Hepatocyte (in vitro differentiated cells): ENCODE data around the gene ZNF423. TPM values are rescaled to one million over a fixed set of nuclear protein-coding genes. Genes with fewer than 3 reads are reported as not detected.
A peak's percentile ranks its signal among the peaks of the same experiment; 100 is the strongest.

Experiments
- DNase-seq: peaks from one replicate; pipeline ENCODE4 v3.0.0-alpha.2; 2016; ENCODE audit warnings: low spot score
- H2AFZ ChIP-seq: fragments of 200-600 bp; sonication (generic); 2 replicates; pipeline ENCODE4 v1.6.0; 2016; ENCODE audit warnings: antibody characterized with exemption, mild to moderate bottlenecking
- H3K27ac ChIP-seq: fragments of 200-600 bp; sonication (generic); 2 replicates; pipeline ENCODE4 v1.5.1; 2016; ENCODE audit warnings: mild to moderate bottlenecking
- H3K27me3 ChIP-seq: fragments of 200-600 bp; sonication (generic); 2 replicates; pipeline ENCODE4 v1.6.1; 2016
- H3K36me3 ChIP-seq: fragments of 200-600 bp; sonication (generic); replicated peaks from 2 replicates; pipeline ENCODE4 v1.5.1; 2016; ENCODE audit warnings: low read depth; ENCODE audit not compliant: insufficient read depth
- H3K4me1 ChIP-seq: fragments of 200-600 bp; sonication (generic); 2 replicates; pipeline ENCODE4 v1.5.1; 2016; ENCODE audit warnings: mild to moderate bottlenecking, moderate library complexity; ENCODE audit not compliant: insufficient read depth
- H3K4me2 ChIP-seq: fragments of 200-600 bp; sonication (generic); 2 replicates; pipeline ENCODE4 v1.6.0; 2016
- H3K4me3 ChIP-seq: fragments of 200-600 bp; sonication (generic); 2 replicates; pipeline ENCODE4 v1.5.1; 2016; ENCODE audit warnings: mild to moderate bottlenecking
- H3K79me2 ChIP-seq: fragments of 200-600 bp; sonication (generic); 2 replicates; pipeline ENCODE4 v1.6.0; 2017; ENCODE audit warnings: mild to moderate bottlenecking
- H3K9me2 ChIP-seq: fragments of 200-600 bp; sonication (generic); replicated peaks from 2 replicates; pipeline ENCODE4 v1.6.0; 2017; ENCODE audit warnings: mild to moderate bottlenecking; ENCODE audit not compliant: insufficient read depth
- H3K9me3 ChIP-seq: fragments of 200-600 bp; sonication (generic); 2 replicates; pipeline ENCODE4 v1.5.1; 2016; ENCODE audit warnings: low read depth, mild to moderate bottlenecking
- H4K20me1 ChIP-seq: fragments of 200-600 bp; sonication (generic); 2 replicates; pipeline ENCODE4 v1.6.0; 2016; ENCODE audit warnings: mild to moderate bottlenecking; ENCODE audit not compliant: insufficient read depth, poor library complexity, severe bottlenecking
- CTCF ChIP-seq: fragments of 200-600 bp; sonication (generic); IDR thresholded peaks from 2 replicates; pipeline ENCODE4 v1.5.1; 2016; ENCODE audit warnings: antibody characterized with exemption, mild to moderate bottlenecking; ENCODE audit not compliant: poor library complexity
- EZH2 ChIP-seq: fragments of 200-600 bp; sonication (generic); IDR thresholded peaks from 2 replicates; pipeline ENCODE4 v1.6.1; 2016; ENCODE audit warnings: antibody characterized with exemption, mild to moderate bottlenecking, borderline replicate concordance
- EZH2phosphoT487 ChIP-seq: fragments of 200-600 bp; sonication (generic); IDR thresholded peaks from one replicate; pipeline ENCODE4 v1.6.1; 2018; ENCODE audit warnings: antibody characterized with exemption, mild to moderate bottlenecking, low read depth, moderate library complexity; ENCODE audit not compliant: unreplicated experiment, severe bottlenecking
- WGBS: methylation state at CpG from one replicate; pipeline ENCODE4 v1.1.6; 2016; ENCODE audit warnings: low lambda C conversion rate; ENCODE audit errors: missing lambda C conversion rate; 5-methylcytosine and 5-hydroxymethylcytosine counted together
- polyA plus RNA-seq: library from polyadenylated mRNA; unstranded; fragments of >200 nt; fragmentation: Nextera tagmentation; extraction: Ambion mirVana; gene quantifications from 2 replicates; pipeline ENCODE4 v1.2.1, GENCODE V29; 2016
- total RNA-seq: library from RNA; depleted of rRNA; stranded (reverse); fragments of >200 nt; gene quantifications from 2 replicates; pipeline ENCODE4 v1.2.3, GENCODE V29; 2014

The ZNF423 gene
- total and polyA plus RNA-seq, 2 experiments from 2014 or later: 9.6 to 11.8 TPM

GRCh38 chr16:49809062-49809461, 46.9 kb downstream of the ZNF423 start:
- no peaks in the 10 kb centered on the region for H3K27me3 ChIP-seq
- no peak overlapping the region for H3K4me2 ChIP-seq
- no peaks in the 10 kb centered on the region for H4K20me1 ChIP-seq
- H2AFZ ChIP-seq: no peak overlapping the region
- peak overlapping the region; percentile 36 for H3K27ac ChIP-seq
- H3K79me2 ChIP-seq: peaks cover 15% of the 10 kb centered on the region
- no peak for DNase-seq
- H3K4me3 ChIP-seq: no peak overlapping the region
- H3K9me2 ChIP-seq: no peaks in the 10 kb centered on the region
- peaks cover 37% of the 10 kb centered on the region for H3K4me1 ChIP-seq
- TF ChIP-seq CTCF (no peak), EZH2phosphoT487 (no peak), EZH2 (no peak)
- WGBS: 46% methylated on average over 17 of the region's 17 CpGs
- no peaks in the 10 kb centered on the region for H3K9me3 ChIP-seq
- H3K36me3 ChIP-seq: no peaks in the 10 kb centered on the region

DNA sequence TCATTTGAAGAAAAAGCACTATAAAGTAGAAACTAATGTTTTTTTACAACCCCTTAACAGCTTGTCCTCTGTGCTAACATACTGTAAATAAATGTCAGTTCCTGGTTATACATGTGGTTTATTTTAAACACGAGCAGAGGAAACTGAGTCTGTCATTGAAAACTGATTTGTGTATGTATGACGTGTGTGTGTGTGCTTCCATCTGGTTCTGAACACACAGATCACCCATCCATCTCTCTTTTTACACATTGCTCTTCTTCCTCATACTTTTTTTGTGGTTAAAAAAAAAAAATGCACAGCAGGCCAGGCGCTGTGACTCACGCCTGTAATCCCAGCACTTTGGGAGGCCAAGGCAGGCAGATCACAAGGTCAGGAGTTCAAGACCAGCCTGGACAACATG, 49.5 kb downstream of the ZNF423 start:
- Histone ChIP-seq H3K4me1 (peaks cover 31% of the 10 kb centered on the region), H4K20me1 (no peaks in the 10 kb centered on the region), H2AFZ (no peak overlapping the region), H3K27ac (peak overlapping the region; percentile 64), H3K4me3 (no peak overlapping the region), H3K9me3 (no peaks in the 10 kb centered on the region), H3K36me3 (no peaks in the 10 kb centered on the region), H3K4me2 (peak overlapping the region; percentile 49), H3K27me3 (no peaks in the 10 kb centered on the region), H3K79me2 (peaks cover 6% of the 10 kb centered on the region), H3K9me2 (no peaks in the 10 kb centered on the region)
- DNase-seq: no peak
- 32% methylated on average over 4 of the region's 4 CpGs for WGBS
- TF ChIP-seq EZH2 (no peak), CTCF (no peak), EZH2phosphoT487 (no peak)

DNA sequence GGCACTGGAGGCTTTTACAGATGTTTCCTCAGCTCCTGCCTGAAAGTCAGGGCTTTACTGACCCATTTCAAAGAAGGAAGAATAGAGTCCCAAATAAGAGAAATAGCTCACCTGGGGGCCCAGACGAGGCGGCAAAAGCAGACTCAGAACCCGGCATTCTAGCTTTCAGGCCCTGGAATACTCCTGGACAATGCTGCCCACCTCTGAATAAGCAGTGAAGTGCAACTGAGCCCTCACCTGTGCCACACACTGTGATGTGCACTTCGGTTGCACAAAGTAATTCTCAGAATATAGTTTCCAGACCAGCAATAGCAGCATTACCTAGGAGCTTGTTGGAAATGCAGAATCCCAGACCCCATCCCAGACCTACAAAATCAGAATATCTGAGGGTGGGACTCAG, 54.6 kb downstream of the ZNF423 start:
- 94% methylated on average over 4 of the region's 4 CpGs for WGBS
- Histone ChIP-seq H3K36me3 (no peaks in the 10 kb centered on the region), H3K4me3 (no peak overlapping the region), H3K9me3 (no peaks in the 10 kb centered on the region), H3K79me2 (no peaks in the 10 kb centered on the region), H3K4me1 (peaks cover 12% of the 10 kb centered on the region), H4K20me1 (no peaks in the 10 kb centered on the region), H2AFZ (no peak overlapping the region), H3K4me2 (no peak overlapping the region), H3K27me3 (no peaks in the 10 kb centered on the region), H3K27ac (no peak overlapping the region), H3K9me2 (no peaks in the 10 kb centered on the region)
- no peak for DNase-seq
- no peak for TF ChIP-seq EZH2
- TF ChIP-seq CTCF: no peak

GRCh38 chr16:49800876-49801275, 55.0 kb downstream of the ZNF423 start:
- Histone ChIP-seq H3K4me2 (no peak overlapping the region), H3K4me3 (no peak overlapping the region), H3K79me2 (no peaks in the 10 kb centered on the region), H3K9me3 (no peaks in the 10 kb centered on the region), H2AFZ (no peak overlapping the region), H4K20me1 (no peaks in the 10 kb centered on the region), H3K9me2 (no peaks in the 10 kb centered on the region), H3K4me1 (peaks cover 8% of the 10 kb centered on the region), H3K27me3 (no peaks in the 10 kb centered on the region), H3K27ac (no peak overlapping the region), H3K36me3 (no peaks in the 10 kb centered on the region)
- TF ChIP-seq EZH2 (no peak), CTCF (no peak), EZH2phosphoT487 (no peak)
- WGBS: 95% methylated on average over 11 of the region's 11 CpGs
- no peak for DNase-seq
